H1 (cell line): ENCODE data around the gene KCNQ1. TPM values are rescaled to one million over a fixed set of nuclear protein-coding genes. Genes with fewer than 3 reads are reported as not detected.

ENCODE experiments used
- CTCF ChIA-PET: fragments of 300-600 bp; sonication (Branson Sonifier 250); formaldehyde crosslinking; loops from one replicate; lab custom pipeline; 2021; ENCODE audit not compliant: partially characterized antibody; lab: Charles Lee
- POLR2A ChIA-PET: fragments of 300-600 bp; sonication (Branson Sonifier 250); formaldehyde crosslinking; loops from one replicate; lab custom pipeline; 2021; ENCODE audit warnings: inconsistent platforms; ENCODE audit not compliant: partially characterized antibody; lab: Charles Lee
- DNase-seq, 2 experiments: peaks; one replicate each; pipeline versions ENCODE4 v3.0.0 to v3.0.0-alpha.2; 2010 to 2022; ENCODE audit warnings: low spot score in 2 of 2, low read depth in 1 of 2, mixed read lengths in 1 of 2
- FAIRE-seq: peaks from 2 replicates; lab custom pipeline; 2011; peaks lifted over from hg19 to GRCh38; lab: Jason Lieb, UNC
- H2AFZ ChIP-seq: 2 replicates; pipeline ENCODE4 v1.8.1; 2012; ENCODE audit warnings: low read length, inconsistent platforms
- H2AK5ac ChIP-seq: 2 replicates; pipeline ENCODE4 v1.6.1; 2013; ENCODE audit warnings: low read depth, low read length
- H2BK120ac ChIP-seq: replicated peaks from 2 replicates; pipeline ENCODE3; 2013; ENCODE audit warnings: low read depth, low read length, inconsistent platforms
- H2BK12ac ChIP-seq: 2 replicates; pipeline ENCODE4 v1.6.1; 2013; ENCODE audit warnings: low read depth, low read length
- H2BK15ac ChIP-seq: 2 replicates; pipeline ENCODE4 v1.6.1; 2013; ENCODE audit warnings: low read length
- H2BK20ac ChIP-seq: 2 replicates; pipeline ENCODE4 v1.6.1; 2013; ENCODE audit warnings: low read length
- H2BK5ac ChIP-seq: 2 replicates; pipeline ENCODE4 v1.6.1; 2013; ENCODE audit warnings: low read depth, low read length
- H3K14ac ChIP-seq: 2 replicates; pipeline ENCODE4 v1.6.1; 2013; ENCODE audit warnings: inconsistent platforms; ENCODE audit not compliant: insufficient read length
- H3K18ac ChIP-seq: 2 replicates; pipeline ENCODE4 v1.6.1; 2013; ENCODE audit warnings: low read length; ENCODE audit errors: extremely low read depth
- H3K23ac ChIP-seq: 2 replicates; pipeline ENCODE4 v1.6.1; 2013; ENCODE audit warnings: inconsistent platforms; ENCODE audit not compliant: insufficient read length
- H3K23me2 ChIP-seq: 2 replicates; pipeline ENCODE4 v1.6.1; 2013; ENCODE audit warnings: low read depth, low read length
- H3K27ac ChIP-seq: 2 replicates; pipeline ENCODE4 v1.6.1; 2011; ENCODE audit warnings: low read depth, low read length, inconsistent platforms
- H3K27me3 ChIP-seq, 4 experiments: replicated peaks in 1 of 4; 1 replicate in 1 of 4; 2 replicates in 3 of 4; pipeline versions ENCODE4 v1.6.1 to v1.8.1; 2011 to 2013; ENCODE audit warnings: low read length in 3 of 4, mild to moderate bottlenecking in 3 of 4, inconsistent platforms in 2 of 4, mixed read lengths in 2 of 4, moderate library complexity in 1 of 4; ENCODE audit not compliant: control insufficient read depth in 3 of 4, insufficient read depth in 3 of 4; ENCODE audit errors: extremely low read depth in 1 of 4
- H3K36me3 ChIP-seq, 4 experiments: 2 replicates each; pipeline versions ENCODE4 v1.6.1 to v1.8.1; 2011 to 2013; ENCODE audit warnings: mild to moderate bottlenecking in 4 of 4, low read length in 3 of 4, moderate library complexity in 2 of 4, control low read depth in 1 of 4, inconsistent platforms in 1 of 4; ENCODE audit not compliant: insufficient read depth in 4 of 4, control insufficient read depth in 2 of 4
- H3K4ac ChIP-seq: replicated peaks from 2 replicates; pipeline ENCODE3; 2013; ENCODE audit warnings: low read length, low read depth, mixed read lengths, inconsistent platforms; ENCODE audit not compliant: insufficient read length
- H3K4me1 ChIP-seq, 4 experiments: replicated peaks in 1 of 4; 1 replicate in 1 of 4; 2 replicates in 3 of 4; pipeline versions ENCODE4 v1.6.1 to v1.8.1; 2011 to 2013; ENCODE audit warnings: low read length in 3 of 4, inconsistent platforms in 2 of 4, mixed read lengths in 1 of 4; ENCODE audit not compliant: insufficient read depth in 4 of 4, control insufficient read depth in 3 of 4
- H3K4me2 ChIP-seq, 2 experiments: 2 replicates each; pipeline versions ENCODE4 v1.6.1 to v1.8.1; 2011 to 2013; ENCODE audit warnings: low read depth in 2 of 2, low read length in 2 of 2, control low read depth in 1 of 2, inconsistent platforms in 1 of 2, mild to moderate bottlenecking in 1 of 2; ENCODE audit not compliant: insufficient read depth in 1 of 2
- H3K4me3 ChIP-seq, 4 experiments: fragments of 200-600, 300-600 bp in 1 of 4; sonication (generic), shearing (Covaris generic), sonication (Bioruptor Twin) in 1 of 4; 2 replicates each; pipeline versions ENCODE4 v1.5.1 to v1.8.1; 2011 to 2016; ENCODE audit warnings: low read length in 4 of 4, low read depth in 3 of 4, control low read depth in 2 of 4, inconsistent platforms in 2 of 4, mild to moderate bottlenecking in 2 of 4, mixed read lengths in 1 of 4, moderate library complexity in 1 of 4; ENCODE audit not compliant: insufficient read depth in 2 of 4; ENCODE audit errors: extremely low read depth in 1 of 4
- H3K56ac ChIP-seq: replicated peaks from 2 replicates; pipeline ENCODE3; 2013; ENCODE audit warnings: low read depth, mild to moderate bottlenecking, mixed read lengths, low read length, inconsistent platforms; ENCODE audit not compliant: insufficient read length
- H3K79me1 ChIP-seq: 2 replicates; pipeline ENCODE4 v1.6.1; 2013; ENCODE audit warnings: low read depth, low read length, control low read depth
- H3K79me2 ChIP-seq, 2 experiments: 2 replicates each; pipeline versions ENCODE4 v1.6.1 to v1.8.1; 2012 to 2013; ENCODE audit warnings: low read length in 2 of 2, mild to moderate bottlenecking in 2 of 2, inconsistent platforms in 1 of 2; ENCODE audit not compliant: insufficient read depth in 2 of 2, control insufficient read depth in 1 of 2
- H3K9ac ChIP-seq, 4 experiments: replicated peaks in 1 of 4; 1 replicate in 1 of 4; 2 replicates in 3 of 4; pipeline versions ENCODE4 v1.6.1 to v1.8.1; 2011 to 2013; ENCODE audit warnings: low read depth in 3 of 4, low read length in 3 of 4, control low read depth in 2 of 4, mild to moderate bottlenecking in 2 of 4, moderate library complexity in 2 of 4, inconsistent platforms in 1 of 4; ENCODE audit errors: extremely low read depth in 1 of 4
- H3K9me3 ChIP-seq, 2 experiments: 2 replicates each; pipeline versions ENCODE4 v1.6.1 to v1.8.1; 2012 to 2013; ENCODE audit warnings: mild to moderate bottlenecking in 2 of 2, moderate library complexity in 2 of 2, control low read depth in 1 of 2, inconsistent platforms in 1 of 2, low read depth in 1 of 2, low read length in 1 of 2, mixed read lengths in 1 of 2; ENCODE audit not compliant: insufficient read depth in 2 of 2
- H4K20me1 ChIP-seq, 2 experiments: replicated peaks in 1 of 2; 2 replicates each; pipeline versions ENCODE3 to v1.8.1; 2011 to 2013; ENCODE audit warnings: inconsistent platforms in 2 of 2, low read length in 2 of 2, mild to moderate bottlenecking in 1 of 2; ENCODE audit not compliant: insufficient read depth in 2 of 2, control insufficient read depth in 1 of 2
- H4K5ac ChIP-seq: 2 replicates; pipeline ENCODE4 v1.6.1; 2013; ENCODE audit warnings: low read length, low read depth, mixed read lengths, inconsistent platforms; ENCODE audit not compliant: insufficient read length
- H4K8ac ChIP-seq: 2 replicates; pipeline ENCODE4 v1.8.0; 2013; ENCODE audit warnings: mild to moderate bottlenecking, moderate library complexity, low read length, inconsistent platforms; ENCODE audit not compliant: insufficient read depth; ENCODE audit errors: extremely low read depth
- H4K91ac ChIP-seq: replicated peaks from 2 replicates; pipeline ENCODE3; 2013; ENCODE audit warnings: low read length, mixed read lengths, inconsistent platforms; ENCODE audit not compliant: insufficient read length
- HDAC2 ChIP-seq, 2 experiments: fragments of 300-600 bp in 1 of 2; sonication (generic) in 1 of 2; IDR thresholded peaks; 2 replicates each; pipeline ENCODE4 v1.6.1; 2011 to 2012; ENCODE audit warnings: low read depth in 2 of 2, low read length in 2 of 2, mild to moderate bottlenecking in 2 of 2, moderate library complexity in 2 of 2, borderline replicate concordance in 1 of 2, inconsistent platforms in 1 of 2
- MAFK ChIP-seq: IDR thresholded peaks from 2 replicates; pipeline ENCODE4 v1.6.1; 2012; ENCODE audit warnings: low read depth, mild to moderate bottlenecking, improper control_type of control experiment, low read length
- POU5F1 ChIP-seq: IDR thresholded peaks from 2 replicates; pipeline ENCODE4 v1.6.1; 2011; ENCODE audit warnings: low read depth, mild to moderate bottlenecking, low read length, moderate library complexity
- SUZ12 ChIP-seq: fragments of 200-600 bp; sonication (generic); IDR thresholded peaks from 2 replicates; pipeline ENCODE4 v1.6.1; 2012; ENCODE audit warnings: mild to moderate bottlenecking, inconsistent platforms, low read length, moderate library complexity, mixed read lengths
- TCF12 ChIP-seq: IDR thresholded peaks from 2 replicates; pipeline ENCODE4 v1.6.1; 2011; ENCODE audit warnings: low read depth, mild to moderate bottlenecking, low read length
- WGBS, 2 experiments: shearing (Covaris generic) in 1 of 2; methylation state at CpG; one replicate each; pipeline versions ENCODE4 v1.1.6 to v1.1.7; 2013 to 2015; ENCODE audit warnings: low lambda C conversion rate in 2 of 2, mixed read lengths in 2 of 2, inconsistent platforms in 1 of 2, low coverage in 1 of 2, missing lambda C conversion rate in 1 of 2; ENCODE audit not compliant: insufficient replicate concordance in 2 of 2, insufficient coverage in 1 of 2, insufficient read length in 1 of 2; ENCODE audit errors: extremely low coverage in 1 of 2, missing lambda C conversion rate in 1 of 2; 5-methylcytosine and 5-hydroxymethylcytosine counted together
- polyA plus RNA-seq, 7 experiments: library from polyadenylated mRNA; depleted of rRNA in 3 of 7; stranded (reverse) in 5 of 7; unstranded in 2 of 7; fragments of >200 nt in 5 of 7; fragments of 200-250 nt in 2 of 7; gene quantifications; 1 replicate in 5 of 7; 2 replicates in 1 of 7; 4 replicates in 1 of 7; pipeline versions ENCODE4 v1.2.1 to v1.2.3, GENCODE V29; 2011 to 2013; ENCODE audit warnings: missing spikeins in 2 of 7, mixed read lengths in 2 of 7
- total RNA-seq: library from RNA; stranded (reverse); fragmentation: NEBNext Ultra II Directional; extraction: Animal tissue kit (Norgen Biotek cat#: 25700); gene quantifications from 2 replicates; pipeline ENCODE4 v1.2.1, GENCODE V29; 2021

The KCNQ1 gene
- total and polyA plus RNA-seq, 2 of the 8 experiments (the other 6 are each of a cell fraction or from before 2014, with no cell fraction given), result 1.9 to 2.0 TPM

DNA sequence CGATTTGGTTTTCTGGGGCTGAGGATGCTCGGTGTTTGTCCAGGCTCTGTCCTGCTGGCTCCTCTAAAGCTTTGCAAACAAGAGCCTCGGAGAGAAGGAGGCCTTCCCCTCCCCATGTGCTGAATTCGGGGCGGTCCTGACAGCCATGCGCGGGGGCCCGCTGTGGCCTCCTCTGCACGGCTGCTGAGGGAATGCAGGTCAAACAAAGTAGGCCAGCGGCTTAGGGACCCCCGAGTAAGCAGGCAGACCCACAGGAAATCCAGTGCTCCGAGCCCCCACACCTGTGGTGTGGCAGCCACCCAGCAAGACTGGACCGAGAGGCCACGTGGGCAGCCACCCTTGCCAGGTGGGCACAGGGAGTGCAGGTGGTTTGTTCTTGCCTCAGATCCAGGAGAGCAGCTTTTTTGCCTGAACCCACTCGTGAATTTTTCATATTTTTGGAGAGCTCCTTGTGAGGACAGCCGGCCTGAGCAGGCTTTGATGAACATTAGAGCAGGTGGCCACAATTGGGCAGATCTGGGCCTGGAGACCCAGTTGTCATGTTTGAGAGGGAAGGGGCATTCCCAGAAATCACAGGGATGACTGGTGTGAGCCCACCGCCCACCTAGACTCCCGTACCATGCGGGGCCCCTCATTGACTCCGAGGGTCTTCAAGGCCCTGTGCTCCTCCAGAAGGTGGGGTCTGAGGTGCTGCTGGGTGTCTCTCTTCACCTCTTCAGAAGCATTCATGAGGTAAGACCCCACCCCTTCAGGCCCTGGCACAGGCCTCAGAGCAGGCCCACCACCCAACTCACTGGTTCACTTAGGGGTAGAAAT is 298.0 kb downstream of the KCNQ1 start:
- Histone ChIP-seq H3K27ac (no peak overlapping the region), H2BK20ac (no peak overlapping the region), H3K36me3 (no peaks in the 10 kb centered on the region)
- TF ChIP-seq SUZ12 (no peak), MAFK (no peak), TCF12 (no peak), HDAC2 (IDR thresholded peaks at IDR 0.05; ENCODE audit: borderline replicate concordance in 1 of 2, low read depth in 2 of 2, low read length in 2 of 2) (no peak), POU5F1 (no peak)
- TF ChIP-seq, all 59 proteins: peak for 0
- POLR2A ChIA-PET, result no interaction called here
- no peak overlapping the region for H4K5ac ChIP-seq
- peaks cover 0 to 21% (median 13%) of the 10 kb centered on the region in 4 experiments; a peak in 6 of 7 replicates for H3K27me3 ChIP-seq
- H2AFZ ChIP-seq, result no peak overlapping the region
- H4K8ac ChIP-seq, result no peak overlapping the region
- H3K4me1 ChIP-seq, result peaks cover 0 to 1% (median 0%) of the 10 kb centered on the region in 4 experiments; a peak in 1 of 7 replicates
- H4K91ac ChIP-seq, result no peak overlapping the region
- no peak overlapping the region for H2BK15ac ChIP-seq
- H2BK12ac ChIP-seq, result no peak overlapping the region
- no peak overlapping the region for H3K4me2 ChIP-seq
- H3K14ac ChIP-seq, result no peak overlapping the region
- peaks cover 0 to 4% of the 10 kb centered on the region in 2 experiments for H4K20me1 ChIP-seq
- WGBS, 2 experiments, result 90% methylated on average over 19 of the region's 20 CpGs; no CpG with 5 or more reads in 1 of the 2 experiments
- H2BK5ac ChIP-seq, result no peak overlapping the region
- H3K56ac ChIP-seq, result no peak overlapping the region
- no peaks in the 10 kb centered on the region for H3K79me1 ChIP-seq
- H3K4ac ChIP-seq, result no peak overlapping the region
- DNase-seq, result no peak
- H3K23ac ChIP-seq, result no peak overlapping the region
- no peak for FAIRE-seq
- H2AK5ac ChIP-seq, result no peak overlapping the region
- H3K4me3 ChIP-seq, result no peak overlapping the region
- no peak overlapping the region for H3K18ac ChIP-seq
- no peaks in the 10 kb centered on the region; the same call in 1 of the 2 replicates for H3K23me2 ChIP-seq
- CTCF ChIA-PET, result interaction anchor here (0.9 to 2.7 kb wide), 4 partner anchors 9 to 211 kb away, joined by 3 to 12 read pairs (median 4); no protein-coding TSS in a partner anchor
- H2BK120ac ChIP-seq, result no peak overlapping the region
- no peaks in the 10 kb centered on the region; a peak in 1 of 4 replicates for H3K9me3 ChIP-seq
- no peaks in the 10 kb centered on the region for H3K79me2 ChIP-seq
- no peak overlapping the region for H3K9ac ChIP-seq
